Kidney (tissue), 14 donors: Measurements from ENCODE around the gene EHD4. TPM values are rescaled to one million over a fixed set of nuclear protein-coding genes. Genes with fewer than 3 reads are reported as not detected.

ENCODE experiments used
- DNase-seq, 5 donors: peaks; one replicate each; pipeline ENCODE4 v3.0.0-alpha.2; 2013 to 2020
- FAIRE-seq: peaks from 2 replicates; lab custom pipeline; 2012; peaks lifted over from hg19 to GRCh38; lab: Jason Lieb, UNC
- H3K27ac ChIP-seq, 2 donors: one replicate each; pipeline ENCODE4 v1.7.0; 2013; ENCODE audit warnings: low read depth in 2 of 2, low read length in 2 of 2, inconsistent platforms in 1 of 2
- H3K27me3 ChIP-seq: one replicate; pipeline ENCODE4 v1.7.1; 2013; ENCODE audit warnings: low read length, inconsistent platforms; ENCODE audit not compliant: control insufficient read depth, insufficient read depth
- H3K36me3 ChIP-seq, 3 donors: one replicate each; pipeline versions ENCODE4 v1.7.0 to v1.7.1; 2013; ENCODE audit warnings: low read length in 3 of 3, control low read depth in 1 of 3, inconsistent platforms in 1 of 3; ENCODE audit not compliant: insufficient read depth in 3 of 3, control insufficient read depth in 2 of 3
- H3K4me1 ChIP-seq, 3 donors: one replicate each; pipeline versions ENCODE4 v1.7.0 to v1.7.1; 2013; ENCODE audit warnings: low read length in 3 of 3, inconsistent platforms in 1 of 3, low read depth in 1 of 3; ENCODE audit not compliant: control insufficient read depth in 2 of 3, insufficient read depth in 2 of 3
- H3K4me3 ChIP-seq, 3 donors: one replicate each; pipeline versions ENCODE4 v1.7.0 to v1.8.1; 2013; ENCODE audit warnings: low read length in 3 of 3, control low read depth in 1 of 3, inconsistent platforms in 1 of 3
- H3K9ac ChIP-seq, 3 donors: one replicate each; pipeline versions ENCODE4 v1.7.0 to v1.7.1; 2013; ENCODE audit warnings: low read length in 3 of 3, control low read depth in 1 of 3, inconsistent platforms in 1 of 3
- H3K9me3 ChIP-seq, 3 donors: one replicate each; pipeline versions ENCODE4 v1.7.0 to v1.7.1; 2013; ENCODE audit warnings: low read length in 3 of 3, control low read depth in 1 of 3, inconsistent platforms in 1 of 3; ENCODE audit not compliant: control insufficient read depth in 2 of 3, insufficient read depth in 1 of 3
- CTCF ChIP-seq: IDR thresholded peaks from 3 replicates; pipeline ENCODE4 v1.5.1; 2012; ENCODE audit warnings: mild to moderate bottlenecking, moderate library complexity, borderline replicate concordance; ENCODE audit not compliant: insufficient read depth; ENCODE audit errors: extremely low read depth
- intact Hi-C: fragments of 100-400 bp; cut with DNase I; formaldehyde crosslinking; loops from one replicate; pipeline ENCODE4 v1.11.1; 2022
- polyA plus RNA-seq: library from polyadenylated mRNA; stranded (reverse); fragments of 350-450 nt; fragmentation: Illumina TruSeq; extraction: RNeasy Lipid Tissue Mini Kit (QIAGEN cat#74804); gene quantifications from one replicate; pipeline ENCODE4 v1.2.3, GENCODE V29; 2014; ENCODE audit warnings: low read depth, low replicate concordance; ENCODE audit not compliant: insufficient read depth
- total RNA-seq: library from RNA; stranded (reverse); fragmentation: NEBNext Ultra II Directional; extraction: Animal tissue kit (Norgen Biotek cat#: 25700); gene quantifications from one replicate; pipeline ENCODE4 v1.2.1, GENCODE V29; 2021
- donor health status: control.
- donor health status: control.
- donor health status: control.
- donor health status: control.
- donor health status: control.
- donor health status: DM: yes; HTN: yes; CAD: no.
- donor health status: Normal renal cell carcinoma (clear cell type).

Gene EHD4
- total and polyA plus RNA-seq, 2 donors from 2014 or later = 15.7 to 38.5 TPM

GRCh38 chr15:41873711-41874110 lies 98.6 kb downstream of the EHD4 start:
- H3K4me1 ChIP-seq = no peaks in the 10 kb centered on the region
- H3K36me3 ChIP-seq = no peaks in the 10 kb centered on the region
- H3K27me3 ChIP-seq = no peaks in the 10 kb centered on the region
- no peak overlapping the region for H3K4me3 ChIP-seq
- no peak for TF ChIP-seq CTCF
- FAIRE-seq = no peak
- H3K9me3 ChIP-seq = no peaks in the 10 kb centered on the region
- intact Hi-C loops = no loop called here
- DNase-seq = no peak
- H3K27ac ChIP-seq = no peak overlapping the region
- no peak overlapping the region for H3K9ac ChIP-seq

DNA sequence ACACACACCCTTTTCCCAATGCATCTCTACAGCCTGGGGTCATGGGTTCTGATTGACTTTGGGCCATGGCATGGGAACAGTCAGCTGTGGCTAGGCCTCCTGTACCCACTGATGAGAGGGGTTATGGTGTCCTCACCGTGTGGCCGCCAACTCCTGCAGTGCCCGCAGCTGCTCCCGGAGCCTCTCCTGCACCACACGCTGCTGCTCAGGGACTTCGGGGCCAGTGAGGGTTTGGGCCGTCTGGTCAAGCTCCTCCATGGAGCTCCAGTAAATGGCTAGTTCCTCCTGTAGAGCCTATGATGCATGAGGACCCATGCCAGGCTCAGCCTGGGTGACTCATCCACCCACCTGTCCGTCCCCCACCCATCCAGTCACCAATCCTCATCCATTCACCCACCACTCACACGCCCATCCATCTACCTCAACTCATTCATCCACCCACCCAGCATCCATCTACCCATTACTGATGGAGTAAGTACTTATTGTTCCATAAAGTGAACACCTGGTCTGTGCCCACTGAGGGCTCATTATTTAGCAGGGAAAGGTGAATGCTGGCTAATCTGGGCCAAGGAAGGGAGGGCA lies 100.1 kb downstream of the EHD4 start:
- FAIRE-seq = no peak
- no peak for DNase-seq

GRCh38 chr15:41871175-41871905 lies 101.0 kb downstream of the EHD4 start:
- intact Hi-C loops = no loop called here
- no peak overlapping the region for H3K27ac ChIP-seq
- DNase-seq (no peak), FAIRE-seq (no peak)
- no peak for TF ChIP-seq CTCF
- no peak overlapping the region for H3K4me3 ChIP-seq
- no peaks in the 10 kb centered on the region for H3K36me3 ChIP-seq
- H3K27me3 ChIP-seq = no peaks in the 10 kb centered on the region
- H3K9ac ChIP-seq = no peak overlapping the region
- no peaks in the 10 kb centered on the region for H3K4me1 ChIP-seq
- H3K9me3 ChIP-seq = no peaks in the 10 kb centered on the region

More for the DNA sequence above, 100.1 kb downstream of the EHD4 start:
- Histone ChIP-seq H3K4me3 (no peak overlapping the region), H3K9me3 (no peaks in the 10 kb centered on the region), H3K36me3 (no peaks in the 10 kb centered on the region), H3K27me3 (no peaks in the 10 kb centered on the region), H3K4me1 (no peaks in the 10 kb centered on the region), H3K27ac (no peak overlapping the region), H3K9ac (no peak overlapping the region)
- intact Hi-C loops = no loop called here
- TF ChIP-seq CTCF = no peak
